ENCODE results near the gene SLC47A1.

DNA sequence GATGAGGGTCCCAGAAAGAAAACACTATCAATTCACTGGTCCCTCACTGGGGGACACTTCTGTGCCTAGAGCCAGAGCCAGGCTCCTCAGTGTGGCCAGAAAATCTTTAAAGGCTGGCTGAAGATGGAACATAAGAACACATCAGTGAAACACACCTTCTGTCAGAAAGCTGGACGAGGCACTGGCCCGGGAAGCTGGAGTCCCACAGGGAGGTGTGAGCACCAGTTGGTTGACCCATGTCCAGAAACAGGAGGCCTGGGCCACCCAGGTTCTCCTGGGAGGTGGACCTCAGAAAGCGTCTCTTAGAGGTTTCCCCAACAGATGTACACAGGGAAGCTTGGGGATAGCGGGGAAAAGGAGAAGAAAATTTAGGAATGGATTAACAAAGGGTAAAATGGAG lies 58.7 kb downstream of the SLC47A1 start:
- TF ChIP-seq, protein P1, sequence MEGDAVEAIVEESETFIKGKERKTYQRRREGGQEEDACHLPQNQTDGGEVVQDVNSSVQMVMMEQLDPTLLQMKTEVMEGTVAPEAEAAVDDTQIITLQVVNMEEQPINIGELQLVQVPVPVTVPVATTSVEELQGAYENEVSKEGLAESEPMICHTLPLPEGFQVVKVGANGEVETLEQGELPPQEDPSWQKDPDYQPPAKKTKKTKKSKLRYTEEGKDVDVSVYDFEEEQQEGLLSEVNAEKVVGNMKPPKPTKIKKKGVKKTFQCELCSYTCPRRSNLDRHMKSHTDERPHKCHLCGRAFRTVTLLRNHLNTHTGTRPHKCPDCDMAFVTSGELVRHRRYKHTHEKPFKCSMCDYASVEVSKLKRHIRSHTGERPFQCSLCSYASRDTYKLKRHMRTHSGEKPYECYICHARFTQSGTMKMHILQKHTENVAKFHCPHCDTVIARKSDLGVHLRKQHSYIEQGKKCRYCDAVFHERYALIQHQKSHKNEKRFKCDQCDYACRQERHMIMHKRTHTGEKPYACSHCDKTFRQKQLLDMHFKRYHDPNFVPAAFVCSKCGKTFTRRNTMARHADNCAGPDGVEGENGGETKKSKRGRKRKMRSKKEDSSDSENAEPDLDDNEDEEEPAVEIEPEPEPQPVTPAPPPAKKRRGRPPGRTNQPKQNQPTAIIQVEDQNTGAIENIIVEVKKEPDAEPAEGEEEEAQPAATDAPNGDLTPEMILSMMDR (IDR thresholded peaks at IDR 0.05) = no peak
- TF ChIP-seq POLR2A (IDR thresholded peaks at IDR 0.05) = no peak

Data from stomach (tissue), 4 donors.